ENCODE results near the gene BASP1. TPM values are rescaled to one million over a fixed set of nuclear protein-coding genes. Genes with fewer than 3 reads are reported as not detected.

BASP1 gene
- total RNA-seq, 4 donors from 2014 or later: 22.1 to 37.1 (median 26.8) TPM

- WGBS, 2 donors: 80 to 88% methylated on average over 4 of the region's 4 CpGs
- DNase-seq (ENCODE audit: low spot score in 2 of 2): no peak
- no peak overlapping the region for H3K4me3 ChIP-seq (ENCODE audit: low read depth, poor library complexity, severe bottlenecking)
- TF ChIP-seq CTCF (IDR thresholded peaks at IDR 0.05) (no peak), POLR2A (IDR thresholded peaks at IDR 0.05) (no peak)
- intact Hi-C loops (cut with DNase I; ENCODE audit: low total_unique reads): no loop called here
These were observed 70.2 kb downstream of the BASP1 start for GRCh38 chr5:17287501-17288155.

- no peak for DNase-seq (ENCODE audit: low spot score in 2 of 2)
- intact Hi-C loops (cut with DNase I; ENCODE audit: low total_unique reads): no loop called here
- WGBS, 2 donors: 90 to 97% methylated on average over 3 of the region's 3 CpGs
These were observed 71.1 kb downstream of the BASP1 start for GRCh38 chr5:17288570-17288969.

GRCh38 chr5:17289681-17290539 lies 72.5 kb downstream of the BASP1 start:
- no peak overlapping the region for H3K4me3 ChIP-seq (ENCODE audit: low read depth, poor library complexity, severe bottlenecking)
- intact Hi-C loops (cut with DNase I; ENCODE audit: low total_unique reads): no loop called here
- no peak for DNase-seq (ENCODE audit: low spot score in 2 of 2)
- 83 to 86% methylated on average over 16 of the region's 16 CpGs for WGBS, 2 donors
- TF ChIP-seq CTCF (IDR thresholded peaks at IDR 0.05) (no peak), POLR2A (IDR thresholded peaks at IDR 0.05) (no peak)

More at GRCh38 chr5:17288570-17288969, 71.1 kb downstream of the BASP1 start:
- H3K4me3 ChIP-seq (ENCODE audit: low read depth, poor library complexity, severe bottlenecking): no peak overlapping the region
- no peak for TF ChIP-seq POLR2A (IDR thresholded peaks at IDR 0.05)
- no peak for TF ChIP-seq CTCF (IDR thresholded peaks at IDR 0.05)

GRCh38 chr5:17290540-17290974 lies 73.1 kb downstream of the BASP1 start:
- no peak for TF ChIP-seq CTCF (IDR thresholded peaks at IDR 0.05)
- no peak for TF ChIP-seq POLR2A (IDR thresholded peaks at IDR 0.05)
- WGBS, 2 donors: 86% methylated on average over 9 of the region's 9 CpGs
- intact Hi-C loops (cut with DNase I; ENCODE audit: low total_unique reads): no loop called here
- DNase-seq (ENCODE audit: low spot score in 2 of 2): no peak
- H3K4me3 ChIP-seq (ENCODE audit: low read depth, poor library complexity, severe bottlenecking): no peak overlapping the region

DNA sequence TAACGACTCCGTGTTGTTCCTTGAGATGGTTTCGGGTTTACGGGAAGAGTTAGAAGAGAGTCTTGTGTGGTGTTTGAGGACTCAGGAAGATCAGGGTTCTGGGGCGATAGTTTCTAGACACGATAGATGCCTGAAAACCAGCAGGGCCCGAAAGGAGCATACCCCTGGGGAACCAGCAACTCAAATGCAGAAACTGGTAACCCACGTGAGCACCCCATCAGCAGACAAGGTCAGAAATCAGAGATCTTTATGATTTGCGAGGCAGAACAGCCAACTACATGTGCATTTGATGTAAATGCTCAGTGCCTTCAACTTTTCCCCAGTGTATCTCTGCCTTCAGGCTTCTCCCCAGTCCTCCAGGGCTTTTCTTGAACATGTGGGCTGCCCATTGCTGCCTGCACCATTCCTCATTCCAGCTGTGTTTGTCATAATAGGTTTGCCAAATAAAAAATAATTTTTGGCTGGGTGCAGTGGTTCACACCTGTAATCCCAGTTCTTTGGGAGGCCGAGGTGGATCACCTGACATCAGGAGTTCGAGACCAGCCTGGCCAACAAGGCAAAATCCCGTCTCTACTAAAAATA lies 75.1 kb downstream of the BASP1 start:
- TF ChIP-seq CTCF (IDR thresholded peaks at IDR 0.05): no peak
- no peak for TF ChIP-seq POLR2A (IDR thresholded peaks at IDR 0.05)
- WGBS, 2 donors: 91% methylated on average over 12 of the region's 12 CpGs
- H3K4me3 ChIP-seq (ENCODE audit: low read depth, poor library complexity, severe bottlenecking): no peak overlapping the region
- intact Hi-C loops (cut with DNase I; ENCODE audit: low total_unique reads): no loop called here
- no peak for DNase-seq (ENCODE audit: low spot score in 2 of 2)
